Fibroblast of lung (primary cell): Measurements from ENCODE around the gene NR4A1. TPM values are rescaled to one million over a fixed set of nuclear protein-coding genes. Genes with fewer than 3 reads are reported as not detected.

Experiments used
- DNase-seq, 2 donors: peaks; one replicate each; pipeline versions ENCODE4 v3.0.0 to v3.0.0-alpha.2; 2010; ENCODE audit warnings: low read depth in 2 of 2
- H2AFZ ChIP-seq: 2 replicates; pipeline ENCODE4 v1.5.1; 2012; ENCODE audit warnings: low read length, control low read depth, inconsistent platforms
- H3K27ac ChIP-seq: 2 replicates; pipeline ENCODE4 v1.5.1; 2011; ENCODE audit warnings: low read length, control low read depth; ENCODE audit not compliant: insufficient read depth
- H3K27me3 ChIP-seq: 2 replicates; pipeline ENCODE4 v1.5.1; 2011; ENCODE audit warnings: mild to moderate bottlenecking, low read length; ENCODE audit not compliant: control insufficient read depth, insufficient read depth
- H3K36me3 ChIP-seq: 2 replicates; pipeline ENCODE4 v1.5.1; 2011; ENCODE audit warnings: low read length; ENCODE audit not compliant: control insufficient read depth, insufficient read depth
- H3K4me1 ChIP-seq: 2 replicates; pipeline ENCODE4 v1.5.1; 2011; ENCODE audit warnings: low read length; ENCODE audit not compliant: control insufficient read depth, insufficient read depth; ENCODE audit errors: extremely low read depth
- H3K4me2 ChIP-seq: 2 replicates; pipeline ENCODE4 v1.5.1; 2011; ENCODE audit warnings: low read length, control low read depth; ENCODE audit not compliant: insufficient read depth; ENCODE audit errors: extremely low read depth
- H3K4me3 ChIP-seq, 4 experiments: fragments of 200-600 bp in 1 of 4; sonication (generic) in 1 of 4; replicated peaks in 1 of 4; 2 replicates each; pipeline ENCODE4 v1.5.1; 2011 to 2016; ENCODE audit warnings: low read length in 4 of 4, low read depth in 3 of 4, mild to moderate bottlenecking in 3 of 4, control low read depth in 2 of 4, inconsistent platforms in 1 of 4, mixed read lengths in 1 of 4; ENCODE audit not compliant: insufficient read depth in 1 of 4; ENCODE audit errors: control extremely low read depth in 1 of 4
- H3K79me2 ChIP-seq: 2 replicates; pipeline ENCODE4 v1.5.1; 2012; ENCODE audit warnings: mild to moderate bottlenecking, low read length, inconsistent platforms; ENCODE audit not compliant: control insufficient read depth, insufficient read depth
- H3K9ac ChIP-seq: 2 replicates; pipeline ENCODE4 v1.5.1; 2011; ENCODE audit warnings: mild to moderate bottlenecking, low read length, control low read depth; ENCODE audit not compliant: insufficient read depth
- H3K9me3 ChIP-seq: 2 replicates; pipeline ENCODE4 v1.5.1; 2012; ENCODE audit warnings: low read depth, low read length; ENCODE audit not compliant: control insufficient read depth, insufficient read depth
- H4K20me1 ChIP-seq: 2 replicates; pipeline ENCODE4 v1.5.1; 2011; ENCODE audit warnings: low read length; ENCODE audit not compliant: control insufficient read depth, insufficient read depth; ENCODE audit errors: extremely low read depth
- CTCF ChIP-seq, 2 donors: IDR thresholded peaks in 1 of 2; conservative IDR thresholded peaks in 1 of 2; 1 replicate in 1 of 2; 2 replicates in 1 of 2; pipeline ENCODE4 v1.5.1; 2011 to 2012; ENCODE audit warnings: low read length in 2 of 2, control low read depth in 1 of 2, inconsistent platforms in 1 of 2, low read depth in 1 of 2, mild to moderate bottlenecking in 1 of 2
- EZH2 ChIP-seq: IDR thresholded peaks from 2 replicates; pipeline ENCODE4 v1.5.1; 2012; ENCODE audit warnings: low read length, control low read depth, mild to moderate bottlenecking; ENCODE audit errors: missing control alignments
- polyA plus RNA-seq, 2 donors: library from polyadenylated mRNA; depleted of rRNA in 1 of 2; stranded (reverse) in 1 of 2; unstranded in 1 of 2; fragments of >200 nt; gene quantifications; 2 replicates each; pipeline ENCODE4 v1.2.1, GENCODE V29; 2011 to 2012; ENCODE audit warnings: missing spikeins in 1 of 2
- total RNA-seq: library from RNA; depleted of rRNA; stranded (reverse); fragments of >200 nt; gene quantifications from 2 replicates; pipeline ENCODE4 v1.2.1, GENCODE V29; 2014

NR4A1 gene
- total and polyA plus RNA-seq, 2 donors (not counting 1 experiment from before 2014, with no cell fraction given): 3.8 to 4.1 TPM

- no peaks in the 10 kb centered on the region for H3K79me2 ChIP-seq
- H3K4me2 ChIP-seq: no peak overlapping the region
- no peak for DNase-seq
- peaks cover 10% of the 10 kb centered on the region for H3K4me1 ChIP-seq
- peak overlapping the region; percentile 88 for H3K27ac ChIP-seq
- H4K20me1 ChIP-seq: no peaks in the 10 kb centered on the region
- no peaks in the 10 kb centered on the region for H3K9me3 ChIP-seq
- H2AFZ ChIP-seq: no peak overlapping the region
- no peaks in the 10 kb centered on the region for H3K27me3 ChIP-seq
- peaks cover 3% of the 10 kb centered on the region for H3K36me3 ChIP-seq
- H3K9ac ChIP-seq: peak overlapping the region; percentile 28
- no peak overlapping the region for H3K4me3 ChIP-seq
- TF ChIP-seq EZH2: no peak
- no peak for TF ChIP-seq CTCF (conservative IDR thresholded peaks at IDR 0.05 in 1 of 2, IDR thresholded peaks at IDR 0.05 in 1 of 2; ENCODE audit: low read depth in 1 of 2, low read length in 2 of 2)
Observed at GRCh38 chr12:52063082-52063924, 12.1 kb downstream of the NR4A1 start.

DNA sequence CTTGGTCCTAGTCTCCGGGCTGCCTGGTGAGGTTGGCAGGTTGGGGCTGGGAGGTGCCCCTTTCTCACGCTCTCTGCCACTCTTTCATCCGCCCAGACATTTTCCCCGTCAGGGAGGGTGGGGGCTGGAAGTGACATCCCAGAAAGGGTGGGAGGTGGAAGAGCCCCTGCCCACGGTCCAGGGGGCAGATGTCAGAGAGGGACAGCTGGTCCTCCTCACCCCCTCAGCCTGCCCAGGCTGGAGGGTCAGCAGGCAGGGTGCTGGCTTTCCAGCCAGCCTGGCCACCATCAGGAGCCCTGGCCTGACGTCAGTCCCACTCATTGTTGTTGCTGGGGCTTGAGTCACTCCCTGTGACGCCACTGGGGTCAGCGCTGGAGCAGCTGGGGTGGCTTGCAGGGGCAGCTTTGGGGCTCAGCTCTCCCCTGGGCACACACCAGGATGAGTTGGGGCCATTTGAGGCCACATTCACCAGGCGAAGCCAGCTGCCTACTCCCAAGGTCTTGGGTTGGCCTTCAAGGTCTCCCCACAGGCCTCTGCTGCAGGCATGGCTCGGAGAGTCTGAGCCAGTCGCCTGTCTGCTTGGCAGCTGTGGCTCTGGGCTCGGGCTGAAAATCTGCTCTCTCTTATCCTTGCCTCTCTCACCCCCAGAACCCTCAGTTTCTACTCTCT, 12.9 kb downstream of the NR4A1 start:
- Histone ChIP-seq H3K9me3 (no peaks in the 10 kb centered on the region), H3K36me3 (no peaks in the 10 kb centered on the region), H3K4me3 (no peak overlapping the region), H4K20me1 (no peaks in the 10 kb centered on the region), H3K4me1 (peaks cover 11% of the 10 kb centered on the region), H2AFZ (no peak overlapping the region), H3K9ac (peak overlapping the region; percentile 28), H3K27ac (peak overlapping the region; percentile 88), H3K79me2 (no peaks in the 10 kb centered on the region), H3K27me3 (no peaks in the 10 kb centered on the region), H3K4me2 (no peak overlapping the region)
- peak; percentile 86 to 98 for DNase-seq
- TF ChIP-seq EZH2 (no peak), CTCF (conservative IDR thresholded peaks at IDR 0.05 in 1 of 2, IDR thresholded peaks at IDR 0.05 in 1 of 2; ENCODE audit: low read depth in 1 of 2, low read length in 2 of 2) (no peak)

- no peak for TF ChIP-seq CTCF (conservative IDR thresholded peaks at IDR 0.05 in 1 of 2, IDR thresholded peaks at IDR 0.05 in 1 of 2; ENCODE audit: low read depth in 1 of 2, low read length in 2 of 2)
- TF ChIP-seq EZH2: no peak
- H3K9ac ChIP-seq: no peak overlapping the region
- no peaks in the 10 kb centered on the region for H3K9me3 ChIP-seq
- no peaks in the 10 kb centered on the region for H3K36me3 ChIP-seq
- no peak overlapping the region for H3K4me2 ChIP-seq
- no peak overlapping the region for H3K27ac ChIP-seq
- H3K4me3 ChIP-seq: no peak overlapping the region
- H4K20me1 ChIP-seq: no peaks in the 10 kb centered on the region
- H3K79me2 ChIP-seq: peaks cover 17% of the 10 kb centered on the region
- H2AFZ ChIP-seq: no peak overlapping the region
- H3K27me3 ChIP-seq: no peaks in the 10 kb centered on the region
- peaks cover 12% of the 10 kb centered on the region for H3K4me1 ChIP-seq
- DNase-seq: no peak
Observed at GRCh38 chr12:52066346-52067080, 15.3 kb downstream of the NR4A1 start.
